ENCODE data around the gene TIMM10B. TPM values are rescaled to one million over a fixed set of nuclear protein-coding genes. Genes with fewer than 3 reads are reported as not detected.
A peak's percentile ranks its signal among the peaks of the same experiment; 100 is the strongest.

TIMM10B gene
- total and polyA plus RNA-seq, 4 donors = 16.1 to 31.9 (median 16.7) TPM

DNA sequence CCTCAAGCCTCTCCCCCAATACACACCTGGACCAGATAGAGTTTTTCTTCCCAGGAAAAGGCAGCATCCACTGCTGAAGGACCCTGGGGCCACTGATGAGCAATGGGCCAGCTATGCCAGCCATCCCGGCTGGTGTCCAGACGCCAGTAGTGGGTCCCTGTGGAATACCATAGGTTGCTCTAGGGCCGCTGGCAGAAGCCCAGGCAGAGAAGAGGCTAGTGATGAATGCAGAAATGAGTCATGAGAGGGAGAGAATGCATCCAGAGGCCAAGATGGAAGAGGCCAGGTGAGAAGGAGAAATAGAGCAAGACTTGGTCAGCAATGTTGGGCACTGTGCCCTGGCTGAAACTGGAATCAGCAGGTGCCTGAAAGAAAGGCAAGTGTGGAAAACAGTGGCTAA, 49.4 kb upstream of the TIMM10B start:
- 95% methylated on average over 3 of the region's 3 CpGs for WGBS
- TF ChIP-seq NR2F2 (IDR thresholded peaks at IDR 0.05) = no peak
- TF ChIP-seq HNF4G (IDR thresholded peaks at IDR 0.05) = no peak
- peak in 1 of 2 donors; percentile 23 for TF ChIP-seq JUND (IDR thresholded peaks at IDR 0.05)
- no peak for TF ChIP-seq HNF4A (conservative IDR thresholded peaks at IDR 0.05)
- H3K4me3 ChIP-seq (ENCODE audit: low read depth in 1 of 3, low read length in 3 of 3) = no peak overlapping the region
- peaks cover 0 to 6% (median 5%) of the 10 kb centered on the region in 4 donors for H3K4me1 ChIP-seq (ENCODE audit: control insufficient read depth in 4 of 4, insufficient read depth in 4 of 4, low read length in 3 of 4)
- H3K36me3 ChIP-seq (ENCODE audit: control insufficient read depth in 4 of 4, insufficient read depth in 3 of 4, low read depth in 1 of 4, low read length in 3 of 4) = peaks cover 3 to 38% (median 20%) of the 10 kb centered on the region in 4 donors
- H3K9ac ChIP-seq (ENCODE audit: low read depth in 1 of 2, low read length in 2 of 2) = no peak overlapping the region
- no peak overlapping the region for H3K27ac ChIP-seq (ENCODE audit: low read depth in 1 of 2, low read length in 2 of 2)
- no peaks in the 10 kb centered on the region for H3K27me3 ChIP-seq (ENCODE audit: control insufficient read depth in 4 of 4, insufficient read depth in 4 of 4, low read length in 3 of 4)
- no peaks in the 10 kb centered on the region for H3K9me3 ChIP-seq (ENCODE audit: control insufficient read depth in 4 of 4, low read length in 3 of 4)
- no peak for DNase-seq (ENCODE audit: low spot score)

- Histone ChIP-seq H3K9ac (ENCODE audit: low read depth in 1 of 2, low read length in 2 of 2) (no peak overlapping the region), H3K4me1 (ENCODE audit: control insufficient read depth in 4 of 4, insufficient read depth in 4 of 4, low read length in 3 of 4) (peaks cover 0 to 27% (median 13%) of the 10 kb centered on the region in 4 donors), H3K9me3 (ENCODE audit: control insufficient read depth in 4 of 4, low read length in 3 of 4) (no peaks in the 10 kb centered on the region), H3K36me3 (ENCODE audit: control insufficient read depth in 4 of 4, insufficient read depth in 3 of 4, low read depth in 1 of 4, low read length in 3 of 4) (peaks cover 6 to 39% (median 30%) of the 10 kb centered on the region in 4 donors), H3K4me3 (ENCODE audit: low read depth in 1 of 3, low read length in 3 of 3) (no peak overlapping the region), H3K27me3 (ENCODE audit: control insufficient read depth in 4 of 4, insufficient read depth in 4 of 4, low read length in 3 of 4) (no peaks in the 10 kb centered on the region), H3K27ac (ENCODE audit: low read depth in 1 of 2, low read length in 2 of 2) (no peak overlapping the region)
- DNase-seq (ENCODE audit: low spot score) = no peak
- WGBS = 39% methylated on average over 5 of the region's 5 CpGs
- TF ChIP-seq, protein P1, sequence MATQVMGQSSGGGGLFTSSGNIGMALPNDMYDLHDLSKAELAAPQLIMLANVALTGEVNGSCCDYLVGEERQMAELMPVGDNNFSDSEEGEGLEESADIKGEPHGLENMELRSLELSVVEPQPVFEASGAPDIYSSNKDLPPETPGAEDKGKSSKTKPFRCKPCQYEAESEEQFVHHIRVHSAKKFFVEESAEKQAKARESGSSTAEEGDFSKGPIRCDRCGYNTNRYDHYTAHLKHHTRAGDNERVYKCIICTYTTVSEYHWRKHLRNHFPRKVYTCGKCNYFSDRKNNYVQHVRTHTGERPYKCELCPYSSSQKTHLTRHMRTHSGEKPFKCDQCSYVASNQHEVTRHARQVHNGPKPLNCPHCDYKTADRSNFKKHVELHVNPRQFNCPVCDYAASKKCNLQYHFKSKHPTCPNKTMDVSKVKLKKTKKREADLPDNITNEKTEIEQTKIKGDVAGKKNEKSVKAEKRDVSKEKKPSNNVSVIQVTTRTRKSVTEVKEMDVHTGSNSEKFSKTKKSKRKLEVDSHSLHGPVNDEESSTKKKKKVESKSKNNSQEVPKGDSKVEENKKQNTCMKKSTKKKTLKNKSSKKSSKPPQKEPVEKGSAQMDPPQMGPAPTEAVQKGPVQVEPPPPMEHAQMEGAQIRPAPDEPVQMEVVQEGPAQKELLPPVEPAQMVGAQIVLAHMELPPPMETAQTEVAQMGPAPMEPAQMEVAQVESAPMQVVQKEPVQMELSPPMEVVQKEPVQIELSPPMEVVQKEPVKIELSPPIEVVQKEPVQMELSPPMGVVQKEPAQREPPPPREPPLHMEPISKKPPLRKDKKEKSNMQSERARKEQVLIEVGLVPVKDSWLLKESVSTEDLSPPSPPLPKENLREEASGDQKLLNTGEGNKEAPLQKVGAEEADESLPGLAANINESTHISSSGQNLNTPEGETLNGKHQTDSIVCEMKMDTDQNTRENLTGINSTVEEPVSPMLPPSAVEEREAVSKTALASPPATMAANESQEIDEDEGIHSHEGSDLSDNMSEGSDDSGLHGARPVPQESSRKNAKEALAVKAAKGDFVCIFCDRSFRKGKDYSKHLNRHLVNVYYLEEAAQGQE (IDR thresholded peaks at IDR 0.05) = no peak
- peak; percentile 18 for TF ChIP-seq FOXA2 (IDR thresholded peaks at IDR 0.05)
Observed at GRCh38 chr11:6433998-6434660, 47.2 kb upstream of the TIMM10B start.

GRCh38 chr11:6437423-6437822, 43.9 kb upstream of the TIMM10B start:
- peaks cover 0 to 40% (median 23%) of the 10 kb centered on the region in 4 donors for H3K4me1 ChIP-seq (ENCODE audit: control insufficient read depth in 4 of 4, insufficient read depth in 4 of 4, low read length in 3 of 4)
- H3K4me3 ChIP-seq (ENCODE audit: low read depth in 1 of 3, low read length in 3 of 3) = peak overlapping the region; percentile 66 to 98 (median 97)
- H3K9ac ChIP-seq (ENCODE audit: low read depth in 1 of 2, low read length in 2 of 2) = no peak overlapping the region
- peak overlapping the region in 1 of 2 donors; percentile 10 for H3K27ac ChIP-seq (ENCODE audit: low read depth in 1 of 2, low read length in 2 of 2)
- H3K27me3 ChIP-seq (ENCODE audit: control insufficient read depth in 4 of 4, insufficient read depth in 4 of 4, low read length in 3 of 4) = no peaks in the 10 kb centered on the region
- H3K9me3 ChIP-seq (ENCODE audit: control insufficient read depth in 4 of 4, low read length in 3 of 4) = no peaks in the 10 kb centered on the region
- DNase-seq (ENCODE audit: low spot score) = no peak
- 48% methylated on average over 12 of the region's 12 CpGs for WGBS
- peaks cover 3 to 32% (median 21%) of the 10 kb centered on the region in 4 donors for H3K36me3 ChIP-seq (ENCODE audit: control insufficient read depth in 4 of 4, insufficient read depth in 3 of 4, low read depth in 1 of 4, low read length in 3 of 4)
- TF ChIP-seq YY1 (IDR thresholded peaks at IDR 0.05) (peak; percentile 40), ZBTB33 (IDR thresholded peaks at IDR 0.05) (no peak), FOXA2 (IDR thresholded peaks at IDR 0.05) (no peak), RXRA (IDR thresholded peaks at IDR 0.05) (peak in 1 of 2 donors; percentile 46), GABPA (IDR thresholded peaks at IDR 0.05 in 1 of 2, conservative IDR thresholded peaks at IDR 0.05 in 1 of 2) (peak in 1 of 2 donors; percentile 37), EGR1 (IDR thresholded peaks at IDR 0.05; ENCODE audit: low read depth in 2 of 2) (no peak), HNF4G (IDR thresholded peaks at IDR 0.05) (no peak), RAD21 (IDR thresholded peaks at IDR 0.05) (peak in 1 of 2 donors; percentile 15), JUND (IDR thresholded peaks at IDR 0.05) (no peak), NR2F2 (IDR thresholded peaks at IDR 0.05) (no peak), TAF1 (conservative IDR thresholded peaks at IDR 0.05) (peak; percentile 9), SP1 (IDR thresholded peaks at IDR 0.05) (no peak), HNF4A (conservative IDR thresholded peaks at IDR 0.05) (peak in 1 of 2 donors; percentile 32), FOXA1 (IDR thresholded peaks at IDR 0.05) (no peak)
- TF ChIP-seq, protein P2, sequence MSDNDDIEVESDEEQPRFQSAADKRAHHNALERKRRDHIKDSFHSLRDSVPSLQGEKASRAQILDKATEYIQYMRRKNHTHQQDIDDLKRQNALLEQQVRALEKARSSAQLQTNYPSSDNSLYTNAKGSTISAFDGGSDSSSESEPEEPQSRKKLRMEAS (IDR thresholded peaks at IDR 0.05) = peak; percentile 55
- TF ChIP-seq, protein P1 (IDR thresholded peaks at IDR 0.05) = no peak
- TF ChIP-seq, protein P3, sequence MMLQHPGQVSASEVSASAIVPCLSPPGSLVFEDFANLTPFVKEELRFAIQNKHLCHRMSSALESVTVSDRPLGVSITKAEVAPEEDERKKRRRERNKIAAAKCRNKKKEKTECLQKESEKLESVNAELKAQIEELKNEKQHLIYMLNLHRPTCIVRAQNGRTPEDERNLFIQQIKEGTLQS (IDR thresholded peaks at IDR 0.05) = no peak

All from liver (tissue), 9 donors.